Measurements from ENCODE around the gene BMPR2.
"Not testable (repeated sequence)": the region's sequence is repeated elsewhere in the genome, so short reads cannot be mapped to it uniquely, and the experiment has no call there.

BMPR2 gene

GRCh38 chr2:202375609-202376408, at the start of gene BMPR2:
BMPR2 (plus strand) TSS chr2:202376327; CDS start chr2:202377475, 1,148 bp downstream.
- DNase-seq: peak; percentile 76

- DNase-seq: no peak
These were observed 48.3 kb upstream of the BMPR2 start for GRCh38 chr2:202327858-202328257.

- no peak for DNase-seq
These were observed 40.2 kb upstream of the BMPR2 start for GRCh38 chr2:202335791-202336467.

- no peak for DNase-seq
These were observed 39.0 kb upstream of the BMPR2 start for GRCh38 chr2:202337151-202337550.

GRCh38 chr2:202337706-202338346, 38.3 kb upstream of the BMPR2 start:
- no peak for DNase-seq

- DNase-seq: no peak
These were observed 36.9 kb upstream of the BMPR2 start for GRCh38 chr2:202339071-202339870.

- no peak for DNase-seq
These were observed 31.9 kb upstream of the BMPR2 start for GRCh38 chr2:202344178-202344577.

- no peak for DNase-seq
These were observed 29.9 kb upstream of the BMPR2 start for GRCh38 chr2:202346180-202346579.

- no peak for DNase-seq
These were observed 22.7 kb upstream of the BMPR2 start for GRCh38 chr2:202353430-202353829.

GRCh38 chr2:202355993-202356505, 20.1 kb upstream of the BMPR2 start:
- no peak for DNase-seq

- not testable (repeated sequence) for DNase-seq
These were observed 17.2 kb upstream of the BMPR2 start for GRCh38 chr2:202358924-202359323.

GRCh38 chr2:202360646-202361045, 15.5 kb upstream of the BMPR2 start:
- DNase-seq: no peak

GRCh38 chr2:202361108-202361507, 15.0 kb upstream of the BMPR2 start:
- no peak for DNase-seq

- no peak for DNase-seq
These were observed 2.6 kb upstream of the BMPR2 start for GRCh38 chr2:202373490-202373889.

GRCh38 chr2:202374383-202374782, 1.7 kb upstream of the BMPR2 start:
- not testable (repeated sequence) for DNase-seq

- DNase-seq: no peak
These were observed 1.0 kb upstream of the BMPR2 start for GRCh38 chr2:202375033-202375608.

GRCh38 chr2:202376460-202377206, 506 bp downstream of the BMPR2 start:
- peak; percentile 47 for DNase-seq

- no peak for DNase-seq
These were observed 1.2 kb downstream of the BMPR2 start for GRCh38 chr2:202377207-202377761.

GRCh38 chr2:202378001-202378400, 1.9 kb downstream of the BMPR2 start:
- no peak for DNase-seq

- peak; percentile 36 for DNase-seq
These were observed 2.7 kb downstream of the BMPR2 start for GRCh38 chr2:202378662-202379358.

GRCh38 chr2:202382684-202383083, 6.6 kb downstream of the BMPR2 start:
- DNase-seq: no peak
